Ishikawa (cell line): ENCODE results near the gene SLIT2.

ENCODE experiments used
- CEBPB ChIP-seq: IDR thresholded peaks from 2 replicates; pipeline ENCODE4 v1.6.1; 2012
- EP300 ChIP-seq: IDR thresholded peaks from 2 replicates; pipeline ENCODE4 v1.6.1; 2012; ENCODE audit warnings: borderline replicate concordance
- NFIC ChIP-seq: IDR thresholded peaks from 2 replicates; pipeline ENCODE4 v1.6.1; 2012
- TAF1 ChIP-seq: IDR thresholded peaks from 2 replicates; pipeline ENCODE4 v1.6.1; 2012; ENCODE audit warnings: low read depth, mild to moderate bottlenecking

- TF ChIP-seq EP300 (no peak), NFIC (no peak), TAF1 (no peak), CEBPB (no peak)
Observed at GRCh38 chr4:20256381-20256881, 4.7 kb downstream of the SLIT2 start.
